Heart left ventricle (tissue), 13 donors: ENCODE data around the gene IDH3G.

Experiments used
- CTCF ChIP-seq, 12 donors: fragments of 200-600 bp; sonication (generic) in 4 of 12; IDR thresholded peaks; one replicate each; pipeline versions ENCODE4 v1.5.0 to v1.8.0; 2018 to 2022; ENCODE audit warnings: antibody characterized with exemption in 12 of 12, mild to moderate bottlenecking in 5 of 12
- POLR2A ChIP-seq, 2 donors: fragments of 450-650 bp; IDR thresholded peaks; one replicate each; pipeline ENCODE4 v1.6.1; 2017; ENCODE audit warnings: antibody characterized with exemption in 2 of 2, mild to moderate bottlenecking in 2 of 2, moderate library complexity in 2 of 2
- donor health status: ischemic (EF 13 %, LVEDD 7.1; RV severe dilation, severe dysfunction).
- donor health status: DM: no; HTN: yes; CAD: no.
- donor health status: DM: no; HTN: no; CAD: no.
- donor health status: ischemic (EF 25% LVEDD 6.9; RV normal size, moderate dysfunction).
- donor health status: ischemic (EF 25% LVEDD 5.7; RV mildly dilated, moderate dysfunction).
- donor health status: ischemic (EF 35%, LVEDD 5.7; RV mildly dilated, moderate dysfunction).
- donor health status: nonischemic (EF 11% LVEDD 7.7; RV severe dilation, severe dysfunction).
- donor health status: DM: yes; HTN: yes; CAD: no.
- donor health status: PGD.
- donor health status: ischemic (EF 29% LVEDD 5.4; RV normal size, mild dysfunction).
- donor health status: nonischemic (EF 23%, LVEDD 6.1; RV moderate dilation, normal function).

- TF ChIP-seq CTCF (IDR thresholded peaks at IDR 0.05), result no peak
- TF ChIP-seq POLR2A (IDR thresholded peaks at IDR 0.05), result no peak
Observed at GRCh38 chrX:153836921-153837320, 42.7 kb upstream of the IDH3G start.
